HG03442 (cell line): Measurements from ENCODE around the gene MAPK6.
"Not testable (repeated sequence)": the region's sequence is repeated elsewhere in the genome, so short reads cannot be mapped to it uniquely, and the experiment has no call there.

Source experiments
- ATAC-seq: cut with Tn5 transposase; IDR thresholded peaks from one replicate; pipeline ENCODE4 v1.9.1; 2021; ENCODE audit warnings: mild to moderate bottlenecking, moderate library complexity; ENCODE audit not compliant: unreplicated experiment

The MAPK6 gene

DNA sequence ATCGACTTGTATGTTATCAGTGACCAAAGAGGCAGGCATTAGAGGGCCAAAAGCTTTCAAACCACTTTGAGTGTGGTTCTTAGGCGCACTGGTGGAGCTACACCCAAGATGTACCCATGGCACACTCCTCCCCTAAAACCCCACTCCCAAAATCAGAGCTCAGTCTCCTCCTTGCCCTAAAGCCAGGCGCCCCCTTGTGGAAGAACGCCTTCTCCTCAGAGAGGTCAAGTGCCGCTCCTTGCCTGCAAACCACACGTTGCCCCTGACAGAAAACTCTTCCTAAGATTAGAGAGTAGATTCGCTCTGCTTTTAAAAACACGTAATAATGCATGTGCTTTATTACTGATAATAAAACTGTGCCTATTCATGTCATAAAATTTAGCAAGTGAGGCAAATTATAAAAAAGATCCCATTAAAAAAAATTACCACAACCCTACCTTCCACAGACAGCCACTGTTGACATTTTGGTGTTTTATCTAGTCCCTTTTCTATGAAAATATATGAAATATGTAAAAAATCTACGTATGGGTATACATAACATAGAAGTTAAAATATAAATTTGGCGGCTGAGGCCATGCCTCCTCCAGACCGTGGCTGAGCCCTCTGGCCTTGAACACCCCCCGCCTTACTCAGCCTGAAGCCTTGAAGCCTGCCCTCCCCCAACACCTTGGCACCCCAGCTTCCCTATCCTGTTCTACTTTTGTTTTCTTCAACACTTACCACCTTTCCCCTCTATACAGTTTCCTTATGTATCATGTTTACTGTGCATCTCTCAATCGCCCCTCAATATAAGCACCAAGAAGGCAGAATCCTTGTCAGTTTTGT is 60.1 kb downstream of the MAPK6 start:
- ATAC-seq, result no peak

GRCh38 chr15:52080031-52080430 is 61.0 kb downstream of the MAPK6 start:
- ATAC-seq, result no peak

- ATAC-seq, result no peak
Observed at GRCh38 chr15:52080706-52081392, 61.8 kb downstream of the MAPK6 start.

- peak; percentile 83 for ATAC-seq
Observed at GRCh38 chr15:52082197-52083036, 63.4 kb downstream of the MAPK6 start.

DNA sequence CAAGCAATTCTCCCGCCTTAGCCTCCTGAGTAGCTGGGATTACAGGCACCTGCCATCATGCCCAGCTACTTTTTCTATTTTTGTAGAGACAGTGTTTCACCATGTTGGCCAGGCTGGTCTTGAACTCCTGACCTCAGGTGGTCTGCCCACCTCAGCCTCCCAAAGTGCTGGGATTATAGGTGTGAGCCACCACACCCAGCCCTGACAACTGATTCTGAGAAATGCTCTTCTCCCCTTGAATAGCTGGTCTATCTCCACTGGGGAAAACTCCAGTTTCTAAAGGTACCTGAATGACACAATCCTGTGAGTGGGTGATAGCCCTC is 64.0 kb downstream of the MAPK6 start:
- peak; percentile 15 for ATAC-seq

DNA sequence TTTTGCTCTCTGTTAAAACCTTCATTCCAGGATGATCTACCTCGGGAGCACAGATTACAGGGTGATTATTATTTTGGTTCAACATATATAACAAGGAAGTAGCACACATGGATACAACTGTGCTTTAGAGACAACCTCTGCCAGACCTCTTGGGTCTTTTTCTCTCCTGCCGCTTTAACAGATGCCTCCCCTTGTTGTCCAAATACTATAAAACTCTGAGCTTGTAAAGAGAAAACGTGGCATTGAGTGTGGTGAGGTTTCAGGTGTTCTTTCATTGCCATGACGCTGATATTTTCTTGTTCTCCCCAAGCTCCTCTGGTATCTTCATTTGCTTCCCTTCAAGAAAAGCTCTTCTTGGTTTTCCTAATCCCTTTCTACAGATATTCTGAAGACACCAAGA is 64.6 kb downstream of the MAPK6 start:
- ATAC-seq, result no peak

GRCh38 chr15:52085299-52085698 is 66.3 kb downstream of the MAPK6 start:
- no peak for ATAC-seq

DNA sequence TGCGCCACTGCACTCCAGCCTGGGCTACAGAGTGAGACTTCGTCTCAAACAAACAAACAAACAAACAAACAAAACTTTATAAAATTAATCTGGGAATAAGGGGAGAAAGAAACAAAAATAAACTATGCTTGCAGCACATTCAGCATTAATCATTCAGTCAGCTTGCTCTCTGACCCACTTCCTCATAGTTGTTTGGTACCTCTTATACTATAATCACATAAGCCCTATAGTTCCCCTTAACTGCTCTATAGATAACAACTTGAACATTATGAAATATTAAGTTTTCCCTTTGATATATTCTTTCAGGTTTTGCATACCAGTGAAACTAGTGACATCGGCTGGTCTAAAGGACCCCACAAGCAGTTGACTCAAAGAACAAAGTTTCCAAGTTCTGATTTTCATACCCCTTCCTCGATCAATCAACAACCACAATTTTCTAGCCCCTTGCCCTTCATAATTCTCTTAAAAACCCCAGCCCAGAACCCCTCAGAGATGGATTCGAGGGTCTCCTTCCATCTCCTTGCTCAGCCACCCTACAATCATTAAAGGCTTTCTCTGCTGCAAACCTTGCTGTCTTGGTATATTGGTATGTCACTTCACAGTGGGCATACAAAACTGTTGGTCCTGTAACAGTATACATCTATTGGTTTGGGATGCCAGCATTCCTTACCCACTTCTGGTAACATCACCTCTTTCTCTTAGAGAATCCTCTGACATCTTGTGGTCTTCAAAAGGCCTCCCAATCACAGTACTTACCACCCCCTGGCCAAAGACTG is 67.2 kb downstream of the MAPK6 start:
- ATAC-seq, result no peak

- ATAC-seq, result no peak
Observed at GRCh38 chr15:52090193-52090592, 71.2 kb downstream of the MAPK6 start.

- ATAC-seq, result no peak
Observed at GRCh38 chr15:52093167-52093538, 74.1 kb downstream of the MAPK6 start.

- ATAC-seq, result no peak
Observed at GRCh38 chr15:52093539-52094510, 74.8 kb downstream of the MAPK6 start.

GRCh38 chr15:52094811-52095584 is 76.0 kb downstream of the MAPK6 start:
- ATAC-seq, result no peak

- ATAC-seq, result no peak
Observed at GRCh38 chr15:52095597-52096262, 76.7 kb downstream of the MAPK6 start.

GRCh38 chr15:52096536-52096935 is 77.5 kb downstream of the MAPK6 start:
- not testable (repeated sequence) for ATAC-seq

DNA sequence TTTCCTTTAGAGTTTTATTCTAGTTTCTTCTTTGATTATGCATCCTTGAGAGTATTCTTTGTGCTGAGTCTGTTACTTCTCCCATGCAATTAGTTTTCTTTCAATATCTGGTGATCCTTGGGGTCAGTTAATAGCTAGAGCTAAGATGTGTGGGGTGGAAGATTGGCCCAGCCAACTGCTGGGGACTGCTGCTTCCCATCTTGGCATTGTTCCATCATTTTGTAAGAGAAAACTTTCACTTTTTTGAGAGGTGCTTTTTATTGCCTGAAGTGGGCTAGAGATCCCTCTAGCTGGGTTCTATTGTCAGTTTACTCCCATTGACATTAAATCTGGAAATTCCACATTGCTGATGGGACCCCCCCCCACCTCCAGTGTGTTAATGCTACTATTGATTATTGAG is 78.2 kb downstream of the MAPK6 start:
- no peak for ATAC-seq

DNA sequence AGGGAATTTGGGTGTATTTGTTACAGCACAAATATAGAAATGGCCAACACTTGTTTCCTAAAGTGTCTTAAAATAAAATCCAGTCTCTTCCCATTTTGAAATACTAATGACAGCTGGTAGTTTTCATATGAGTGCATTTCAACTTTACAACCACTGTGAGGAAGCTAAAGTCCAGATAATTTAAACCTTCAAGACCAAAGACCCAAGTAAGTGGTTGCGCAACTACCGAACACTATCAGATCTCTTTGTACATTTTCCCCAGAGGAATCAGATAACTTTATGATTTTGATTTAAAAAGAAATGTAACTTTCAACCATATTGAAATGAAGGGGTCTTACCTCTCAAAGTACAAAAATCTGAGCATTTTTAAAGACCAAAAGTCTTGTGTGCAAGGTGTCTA is 79.3 kb downstream of the MAPK6 start:
- ATAC-seq, result no peak

GRCh38 chr15:52099651-52100272 is 80.7 kb downstream of the MAPK6 start:
- no peak for ATAC-seq

DNA sequence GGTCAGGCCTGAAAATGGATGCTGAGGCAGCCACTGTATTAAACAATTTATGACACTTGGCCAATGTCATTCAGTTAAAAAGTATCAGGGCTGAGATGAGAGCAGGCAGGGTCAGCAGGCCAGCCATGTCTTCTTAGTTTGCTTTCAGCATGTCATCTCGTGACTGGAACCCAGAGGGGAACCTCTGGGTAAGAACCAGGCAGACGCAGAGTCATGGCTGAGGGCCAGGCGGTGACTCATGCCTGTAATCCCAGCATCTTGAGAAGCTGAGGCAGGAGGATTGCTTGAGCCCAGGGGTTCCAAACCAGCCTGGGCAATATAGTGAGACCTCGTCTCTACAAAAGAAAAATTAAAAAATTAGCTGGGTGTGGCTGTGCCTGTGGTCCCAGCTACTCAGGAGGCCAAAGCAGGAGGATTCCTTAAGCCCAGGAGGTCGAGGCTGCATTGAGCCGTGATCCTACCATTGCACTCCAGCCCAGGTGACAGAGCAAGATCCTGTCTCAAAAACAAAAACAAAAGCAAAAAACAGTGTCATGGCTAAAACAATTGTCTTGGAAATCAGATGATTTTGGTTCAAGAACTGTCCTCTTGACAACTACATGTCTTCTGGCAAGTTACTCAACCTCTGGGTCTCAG is 81.9 kb downstream of the MAPK6 start:
- no peak for ATAC-seq
